Measurements from ENCODE around the gene VMP1. TPM values are rescaled to one million over a fixed set of nuclear protein-coding genes. Genes with fewer than 3 reads are reported as not detected.

VMP1 gene
- total RNA-seq, 4 donors from 2014 or later: 35.3 to 69.7 (median 61.1) TPM

DNA sequence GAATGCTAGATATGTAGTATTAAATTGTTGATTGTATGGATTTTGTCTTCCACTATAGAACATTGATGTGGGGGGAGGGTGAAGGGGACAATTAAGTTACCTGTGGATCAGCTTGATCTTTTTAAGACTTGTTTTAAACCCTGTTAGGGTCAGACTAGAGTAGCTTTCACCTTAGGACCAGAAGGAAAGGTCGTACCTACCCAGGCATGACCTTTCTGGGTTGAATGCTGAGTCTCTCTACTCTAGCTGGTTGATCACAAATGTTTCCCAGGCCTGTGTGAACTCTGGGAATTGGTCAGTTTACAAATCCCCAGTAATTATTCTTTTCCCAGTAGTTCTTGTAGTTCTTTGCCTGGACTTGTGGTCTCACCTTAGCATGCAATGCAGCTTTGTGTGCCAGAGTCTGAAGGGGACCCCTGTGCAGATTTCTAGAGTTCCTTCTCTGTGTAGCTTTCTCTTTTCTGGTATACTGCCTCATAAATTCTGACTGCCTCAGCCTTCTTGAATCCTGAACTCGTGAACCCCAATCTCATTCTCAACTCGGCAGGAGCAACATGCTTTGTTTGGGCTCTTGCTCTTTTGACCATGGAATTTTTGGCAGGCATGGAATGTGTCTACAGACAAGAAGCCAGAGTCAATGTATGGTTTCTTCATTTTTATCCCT is 54.1 kb downstream of the VMP1 start:
- H3K4me3 ChIP-seq (ENCODE audit: low read depth, poor library complexity, severe bottlenecking): no peak overlapping the region
- TF ChIP-seq, protein P1, sequence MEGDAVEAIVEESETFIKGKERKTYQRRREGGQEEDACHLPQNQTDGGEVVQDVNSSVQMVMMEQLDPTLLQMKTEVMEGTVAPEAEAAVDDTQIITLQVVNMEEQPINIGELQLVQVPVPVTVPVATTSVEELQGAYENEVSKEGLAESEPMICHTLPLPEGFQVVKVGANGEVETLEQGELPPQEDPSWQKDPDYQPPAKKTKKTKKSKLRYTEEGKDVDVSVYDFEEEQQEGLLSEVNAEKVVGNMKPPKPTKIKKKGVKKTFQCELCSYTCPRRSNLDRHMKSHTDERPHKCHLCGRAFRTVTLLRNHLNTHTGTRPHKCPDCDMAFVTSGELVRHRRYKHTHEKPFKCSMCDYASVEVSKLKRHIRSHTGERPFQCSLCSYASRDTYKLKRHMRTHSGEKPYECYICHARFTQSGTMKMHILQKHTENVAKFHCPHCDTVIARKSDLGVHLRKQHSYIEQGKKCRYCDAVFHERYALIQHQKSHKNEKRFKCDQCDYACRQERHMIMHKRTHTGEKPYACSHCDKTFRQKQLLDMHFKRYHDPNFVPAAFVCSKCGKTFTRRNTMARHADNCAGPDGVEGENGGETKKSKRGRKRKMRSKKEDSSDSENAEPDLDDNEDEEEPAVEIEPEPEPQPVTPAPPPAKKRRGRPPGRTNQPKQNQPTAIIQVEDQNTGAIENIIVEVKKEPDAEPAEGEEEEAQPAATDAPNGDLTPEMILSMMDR (IDR thresholded peaks at IDR 0.05): no peak
- no peak for TF ChIP-seq POLR2A (IDR thresholded peaks at IDR 0.05)
- DNase-seq (ENCODE audit: low spot score in 2 of 2): no peak
- WGBS, 2 donors: 73 to 80% methylated on average over 3 of the region's 3 CpGs
- intact Hi-C loops (cut with DNase I; ENCODE audit: low total_unique reads): no loop called here

DNA sequence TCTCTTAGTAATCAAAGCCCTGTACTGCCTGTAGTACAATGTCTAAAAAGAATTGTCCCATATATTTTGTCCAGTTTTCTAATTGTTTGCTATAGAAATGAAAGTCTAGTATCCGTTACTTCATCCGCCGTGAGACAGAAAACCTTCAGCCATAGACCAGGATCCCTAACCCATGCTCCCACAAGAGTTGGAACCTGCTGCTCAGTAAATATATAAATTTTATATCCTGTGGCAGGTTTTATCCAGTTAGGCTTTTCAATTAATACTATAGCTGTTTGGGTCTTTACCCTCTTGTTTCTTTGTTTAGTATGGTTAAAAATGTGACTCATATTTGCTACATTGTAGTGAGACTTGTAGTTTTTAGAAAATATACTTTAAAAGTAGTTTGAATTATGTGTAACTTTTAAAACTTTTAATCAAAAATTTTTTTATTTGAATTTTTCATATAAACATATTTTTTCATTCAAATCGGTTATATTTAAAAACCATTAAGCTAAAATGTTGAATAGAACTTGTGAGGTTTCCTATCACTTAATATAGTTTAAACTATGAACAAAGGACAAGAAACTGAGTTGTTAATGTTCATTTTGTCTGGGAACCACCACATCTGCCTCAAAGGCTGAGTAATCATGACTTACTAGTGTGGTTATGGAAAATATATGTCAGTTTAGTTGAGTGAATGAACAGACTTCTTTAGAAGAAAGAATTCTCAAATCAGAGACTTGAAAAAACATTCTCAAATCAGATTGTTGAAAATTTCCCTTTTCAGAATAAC is 54.8 kb downstream of the VMP1 start:
- intact Hi-C loops (cut with DNase I; ENCODE audit: low total_unique reads): no loop called here
- no peak for TF ChIP-seq POLR2A (IDR thresholded peaks at IDR 0.05)
- no peak for DNase-seq (ENCODE audit: low spot score in 2 of 2)
- 93% methylated on average over 4 of the region's 4 CpGs for WGBS, 2 donors
- no peak overlapping the region for H3K4me3 ChIP-seq (ENCODE audit: low read depth, poor library complexity, severe bottlenecking)

DNA sequence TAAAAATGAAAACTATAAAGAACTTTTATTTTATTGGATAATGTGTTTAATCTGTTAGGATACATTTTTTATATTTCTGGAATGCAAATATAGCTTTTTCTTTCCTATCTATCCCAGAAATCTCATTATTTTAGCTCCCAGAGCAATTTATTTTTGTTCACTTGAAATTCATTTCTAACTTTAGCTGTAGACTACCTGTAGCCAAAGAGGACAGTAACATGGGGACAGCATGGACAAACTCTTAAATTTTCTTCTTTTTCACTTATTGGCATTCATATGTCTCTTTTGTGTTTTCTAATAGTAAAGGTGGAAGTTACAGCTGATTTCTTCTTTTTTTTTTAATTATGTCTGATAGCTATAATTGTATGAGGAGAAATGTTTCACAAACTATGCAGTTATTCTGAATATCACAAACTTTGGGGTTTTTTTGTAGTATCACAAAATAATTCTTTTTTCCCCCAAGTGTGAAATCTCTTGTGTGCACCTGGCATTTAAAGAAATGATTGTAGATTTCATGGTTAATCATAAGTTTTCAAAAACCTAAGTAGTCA is 55.4 kb downstream of the VMP1 start:
- TF ChIP-seq, protein P1 (IDR thresholded peaks at IDR 0.05): no peak
- TF ChIP-seq POLR2A (IDR thresholded peaks at IDR 0.05): no peak
- no peak for DNase-seq (ENCODE audit: low spot score in 2 of 2)
- H3K4me3 ChIP-seq (ENCODE audit: low read depth, poor library complexity, severe bottlenecking): no peak overlapping the region
- intact Hi-C loops (cut with DNase I; ENCODE audit: low total_unique reads): no loop called here

DNA sequence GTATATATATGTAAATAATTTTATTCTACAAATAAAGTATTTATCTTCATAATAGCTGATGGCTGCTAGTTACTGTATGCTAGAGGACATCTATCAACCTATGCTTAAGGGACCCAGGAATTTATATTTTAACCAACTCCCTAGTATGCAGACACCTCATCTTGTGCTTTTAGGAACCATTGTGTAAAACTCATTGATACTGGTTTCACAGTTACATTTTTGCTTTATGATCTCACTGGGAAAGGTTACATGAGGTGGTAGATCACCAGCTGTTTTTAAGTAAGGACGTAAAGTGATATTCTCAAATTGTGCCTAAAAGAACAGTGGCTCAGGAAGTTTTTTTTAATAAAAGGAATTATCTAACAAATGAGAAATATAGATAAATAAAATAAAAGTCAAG is 56.4 kb downstream of the VMP1 start:
- no peak for DNase-seq (ENCODE audit: low spot score in 2 of 2)
- WGBS, 2 donors: 77 to 82% methylated on average over 1 of the region's 1 CpG
- intact Hi-C loops (cut with DNase I; ENCODE audit: low total_unique reads): no loop called here
- no peak overlapping the region for H3K4me3 ChIP-seq (ENCODE audit: low read depth, poor library complexity, severe bottlenecking)
- no peak for TF ChIP-seq POLR2A (IDR thresholded peaks at IDR 0.05)
- TF ChIP-seq, protein P1 (IDR thresholded peaks at IDR 0.05): no peak

DNA sequence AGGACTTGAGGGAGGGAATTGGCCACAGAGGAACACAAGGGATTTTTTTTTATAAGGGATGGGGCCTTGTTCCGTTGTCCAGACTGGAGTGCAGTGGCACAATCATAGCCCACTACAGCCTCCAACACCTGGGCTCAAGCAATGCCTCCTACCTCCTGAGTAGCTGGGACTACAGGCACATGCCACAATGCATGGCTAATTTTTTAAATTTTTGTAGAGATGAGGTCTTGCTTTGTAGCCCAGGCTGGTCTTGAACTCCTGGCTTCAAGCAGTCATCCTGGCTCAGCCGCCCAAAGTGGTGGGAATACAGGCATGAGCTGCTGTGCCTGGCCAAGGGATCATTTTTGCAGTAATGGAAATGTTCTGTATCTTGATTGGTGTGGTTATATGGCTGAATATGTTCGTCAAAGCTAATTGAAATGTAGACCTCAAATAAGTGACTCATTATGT is 56.9 kb downstream of the VMP1 start:
- TF ChIP-seq POLR2A (IDR thresholded peaks at IDR 0.05): no peak
- TF ChIP-seq, protein P1 (IDR thresholded peaks at IDR 0.05): no peak
- no peak overlapping the region for H3K4me3 ChIP-seq (ENCODE audit: low read depth, poor library complexity, severe bottlenecking)
- intact Hi-C loops (cut with DNase I; ENCODE audit: low total_unique reads): no loop called here
- 87 to 95% methylated on average over 3 of the region's 3 CpGs for WGBS, 2 donors
- no peak for DNase-seq (ENCODE audit: low spot score in 2 of 2)

DNA sequence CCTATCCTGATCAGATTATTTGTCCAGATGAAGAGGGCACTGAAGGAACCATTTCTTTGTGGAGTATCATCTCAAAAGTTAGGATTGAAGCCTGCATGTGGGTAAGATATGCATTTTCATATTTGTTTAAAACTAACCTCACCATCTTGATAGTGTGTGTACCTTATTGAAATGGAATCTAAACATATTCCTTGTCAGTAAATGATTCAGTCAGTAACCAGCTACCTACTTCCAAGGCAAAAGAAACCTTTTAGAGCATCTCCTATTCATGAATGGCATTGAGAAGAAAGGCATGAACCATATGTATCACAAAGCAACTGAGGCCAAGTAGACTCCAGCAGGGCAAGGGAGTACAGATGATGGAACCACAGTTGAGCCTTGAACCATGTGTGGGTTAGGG is 57.6 kb downstream of the VMP1 start:
- DNase-seq (ENCODE audit: low spot score in 2 of 2): no peak
- TF ChIP-seq POLR2A (IDR thresholded peaks at IDR 0.05): no peak
- TF ChIP-seq, protein P1 (IDR thresholded peaks at IDR 0.05): no peak
- intact Hi-C loops (cut with DNase I; ENCODE audit: low total_unique reads): no loop called here
- no peak overlapping the region for H3K4me3 ChIP-seq (ENCODE audit: low read depth, poor library complexity, severe bottlenecking)
